GM19467 (cell line): ENCODE data around the gene CNGA3.
"Not testable (repeated sequence)": the region's sequence is repeated elsewhere in the genome, so short reads cannot be mapped to it uniquely, and the experiment has no call there.

ENCODE experiments used
- ATAC-seq: cut with Tn5 transposase; IDR thresholded peaks from one replicate; pipeline ENCODE4 v1.9.1; 2021; ENCODE audit warnings: mild to moderate bottlenecking, moderate library complexity; ENCODE audit not compliant: unreplicated experiment

Gene CNGA3

GRCh38 chr2:98395977-98396376 is 49.7 kb downstream of the CNGA3 start:
- no peak for ATAC-seq

- ATAC-seq = no peak
Observed at GRCh38 chr2:98396745-98397355, 50.6 kb downstream of the CNGA3 start.

GRCh38 chr2:98399140-98399539 is 52.9 kb downstream of the CNGA3 start:
- no peak for ATAC-seq

GRCh38 chr2:98403878-98404277 is 57.6 kb downstream of the CNGA3 start:
- no peak for ATAC-seq

GRCh38 chr2:98404556-98405250 is 58.4 kb downstream of the CNGA3 start:
- no peak for ATAC-seq

- no peak for ATAC-seq
Observed at GRCh38 chr2:98405301-98405700, 59.0 kb downstream of the CNGA3 start.

GRCh38 chr2:98408155-98408554 is 61.9 kb downstream of the CNGA3 start:
- ATAC-seq = no peak

GRCh38 chr2:98412751-98413458 is 66.6 kb downstream of the CNGA3 start:
- no peak for ATAC-seq

- ATAC-seq = not testable (repeated sequence)
Observed at GRCh38 chr2:98414246-98414645, 68.0 kb downstream of the CNGA3 start.

GRCh38 chr2:98415719-98416248 is 69.5 kb downstream of the CNGA3 start:
- not testable (repeated sequence) for ATAC-seq

- ATAC-seq = no peak
Observed at GRCh38 chr2:98416383-98417159, 70.3 kb downstream of the CNGA3 start.

- ATAC-seq = no peak
Observed at GRCh38 chr2:98419544-98419943, 73.3 kb downstream of the CNGA3 start.

GRCh38 chr2:98419977-98420725 is 73.9 kb downstream of the CNGA3 start:
- no peak for ATAC-seq

- no peak for ATAC-seq
Observed at GRCh38 chr2:98422449-98422848, 76.2 kb downstream of the CNGA3 start.

GRCh38 chr2:98426771-98427170 is 80.5 kb downstream of the CNGA3 start:
- no peak for ATAC-seq

GRCh38 chr2:98432145-98432544 is 85.9 kb downstream of the CNGA3 start:
- no peak for ATAC-seq

- no peak for ATAC-seq
Observed at GRCh38 chr2:98433363-98433964, 87.2 kb downstream of the CNGA3 start.

GRCh38 chr2:98434492-98434891 is 88.2 kb downstream of the CNGA3 start:
- no peak for ATAC-seq

- not testable (repeated sequence) for ATAC-seq
Observed at GRCh38 chr2:98435670-98436069, 89.4 kb downstream of the CNGA3 start.

- no peak for ATAC-seq
Observed at GRCh38 chr2:98436734-98437133, 90.5 kb downstream of the CNGA3 start.
